ENCODE data around the gene PKP4. TPM values are rescaled to one million over a fixed set of nuclear protein-coding genes. Genes with fewer than 3 reads are reported as not detected.
"Not testable (repeated sequence)": the region's sequence is repeated elsewhere in the genome, so short reads cannot be mapped to it uniquely, and the experiment has no call there.

Gene PKP4
- total RNA-seq, 1 donor from 2014 or later = 41.6 TPM

GRCh38 chr2:158413581-158413980 is 43.2 kb upstream of the PKP4 start:
- Histone ChIP-seq H3K36me3 (ENCODE audit: control insufficient read depth, insufficient read depth, low read length) (no peaks in the 10 kb centered on the region), H3K27me3 (ENCODE audit: control insufficient read depth, insufficient read depth, low read length) (no peaks in the 10 kb centered on the region), H3K4me3 (ENCODE audit: low read depth, low read length) (no peak overlapping the region)
- FAIRE-seq = no peak
- no peak for DNase-seq (ENCODE audit: low read depth)
- no peak for TF ChIP-seq CTCF (IDR thresholded peaks at IDR 0.05; ENCODE audit: insufficient read depth, low read length, severe bottlenecking)

- DNase-seq (ENCODE audit: low read depth) (peak; percentile 21), FAIRE-seq (no peak)
- H3K27me3 ChIP-seq (ENCODE audit: control insufficient read depth, insufficient read depth, low read length) = no peaks in the 10 kb centered on the region
- no peaks in the 10 kb centered on the region for H3K36me3 ChIP-seq (ENCODE audit: control insufficient read depth, insufficient read depth, low read length)
- H3K4me3 ChIP-seq (ENCODE audit: low read depth, low read length) = no peak overlapping the region
- no peak for TF ChIP-seq CTCF (IDR thresholded peaks at IDR 0.05; ENCODE audit: insufficient read depth, low read length, severe bottlenecking)
Measured at GRCh38 chr2:158414538-158414937, 42.2 kb upstream of the PKP4 start.

GRCh38 chr2:158432117-158432516 is 24.6 kb upstream of the PKP4 start:
- DNase-seq (ENCODE audit: low read depth) (no peak), FAIRE-seq (no peak)
- no peak for TF ChIP-seq CTCF (IDR thresholded peaks at IDR 0.05; ENCODE audit: insufficient read depth, low read length, severe bottlenecking)
- H3K27me3 ChIP-seq (ENCODE audit: control insufficient read depth, insufficient read depth, low read length) = no peaks in the 10 kb centered on the region
- no peak overlapping the region for H3K4me3 ChIP-seq (ENCODE audit: low read depth, low read length)
- no peaks in the 10 kb centered on the region for H3K36me3 ChIP-seq (ENCODE audit: control insufficient read depth, insufficient read depth, low read length)

GRCh38 chr2:158433716-158434115 is 23.0 kb upstream of the PKP4 start:
- not testable (repeated sequence) for FAIRE-seq; DNase-seq (ENCODE audit: low read depth)

GRCh38 chr2:158439062-158439461 is 17.7 kb upstream of the PKP4 start:
- not testable (repeated sequence) for H3K27me3 ChIP-seq (ENCODE audit: control insufficient read depth, insufficient read depth, low read length); H3K4me3 ChIP-seq (ENCODE audit: low read depth, low read length); DNase-seq (ENCODE audit: low read depth); H3K36me3 ChIP-seq (ENCODE audit: control insufficient read depth, insufficient read depth, low read length); FAIRE-seq

More at GRCh38 chr2:158433716-158434115, 23.0 kb upstream of the PKP4 start:
- H3K27me3 ChIP-seq (ENCODE audit: control insufficient read depth, insufficient read depth, low read length); H3K4me3 ChIP-seq (ENCODE audit: low read depth, low read length); H3K36me3 ChIP-seq (ENCODE audit: control insufficient read depth, insufficient read depth, low read length): not testable (repeated sequence)

GRCh38 chr2:158443606-158444005 is 13.1 kb upstream of the PKP4 start:
- H3K4me3 ChIP-seq (ENCODE audit: low read depth, low read length) = no peak overlapping the region
- DNase-seq (ENCODE audit: low read depth) (no peak), FAIRE-seq (no peak)
- H3K27me3 ChIP-seq (ENCODE audit: control insufficient read depth, insufficient read depth, low read length) = no peaks in the 10 kb centered on the region
- no peaks in the 10 kb centered on the region for H3K36me3 ChIP-seq (ENCODE audit: control insufficient read depth, insufficient read depth, low read length)
- TF ChIP-seq CTCF (IDR thresholded peaks at IDR 0.05; ENCODE audit: insufficient read depth, low read length, severe bottlenecking) = no peak

- DNase-seq (ENCODE audit: low read depth) (peak; percentile 55), FAIRE-seq (no peak)
- no peaks in the 10 kb centered on the region for H3K27me3 ChIP-seq (ENCODE audit: control insufficient read depth, insufficient read depth, low read length)
- peak overlapping the region; percentile 95 for H3K4me3 ChIP-seq (ENCODE audit: low read depth, low read length)
- TF ChIP-seq CTCF (IDR thresholded peaks at IDR 0.05; ENCODE audit: insufficient read depth, low read length, severe bottlenecking) = peak; percentile 18
- H3K36me3 ChIP-seq (ENCODE audit: control insufficient read depth, insufficient read depth, low read length) = no peaks in the 10 kb centered on the region
Measured at GRCh38 chr2:158457092-158457825, 507 bp downstream of the PKP4 start.

All from bronchial epithelial cell (primary cell).